IMR-90 (cell line): ENCODE data around the gene POLR1B. TPM values are rescaled to one million over a fixed set of nuclear protein-coding genes. Genes with fewer than 3 reads are reported as not detected.

Experiments
- ATAC-seq: fragments of 200-7000 bp; cut with Tn5 transposase; 2 replicates; pipeline ENCODE4 v1.9.1; 2020; ENCODE audit warnings: low read depth, mild to moderate bottlenecking, moderate library complexity
- BruUV-seq: library from RNA; stranded (reverse); fragments of 400-500 nt; replicated peaks from 2 replicates; lab custom pipeline; 2021; lab: Mats Ljungman, UMichigan
- CTCF ChIA-PET: fragments of 300-600 bp; formaldehyde crosslinking; extraction: SDS; loops from one replicate; lab custom pipeline; 2021; ENCODE audit warnings: antibody characterized with exemption; lab: Yijun Ruan, JAX
- POLR2A ChIA-PET: fragments of 300-600 bp; sonication (Branson Sonifier 250); formaldehyde crosslinking; loops from one replicate; lab custom pipeline; 2022; ENCODE audit warnings: antibody characterized with exemption; ENCODE audit not compliant: unreplicated experiment; lab: Charles Lee
- DNase-seq: peaks from one replicate; pipeline ENCODE4 v3.0.0; 2013
- H2AFZ ChIP-seq: replicated peaks from 2 replicates; pipeline ENCODE3; 2013; ENCODE audit warnings: low read length, mild to moderate bottlenecking; ENCODE audit not compliant: poor library complexity
- H2AK5ac ChIP-seq: 2 replicates; pipeline ENCODE4 v1.6.1; 2013; ENCODE audit warnings: low read depth, low read length, inconsistent platforms
- H2AK9ac ChIP-seq: replicated peaks from 2 replicates; pipeline ENCODE3; 2013; ENCODE audit warnings: mild to moderate bottlenecking, low read depth, low read length, moderate library complexity; ENCODE audit not compliant: poor library complexity
- H2BK120ac ChIP-seq: 2 replicates; pipeline ENCODE4 v1.6.1; 2013; ENCODE audit warnings: low read depth, low read length, inconsistent platforms
- H2BK15ac ChIP-seq: 3 replicates; pipeline ENCODE4 v1.6.1; 2013; ENCODE audit warnings: low read depth, low read length, inconsistent platforms
- H2BK20ac ChIP-seq: 2 replicates; pipeline ENCODE4 v1.6.1; 2013; ENCODE audit warnings: low read depth, mild to moderate bottlenecking, inconsistent platforms, low read length, moderate library complexity
- H2BK5ac ChIP-seq: 2 replicates; pipeline ENCODE4 v1.6.1; 2013; ENCODE audit warnings: mild to moderate bottlenecking, low read depth, low read length, inconsistent platforms; ENCODE audit not compliant: poor library complexity, severe bottlenecking
- H3K14ac ChIP-seq: replicated peaks from 2 replicates; pipeline ENCODE4 v1.6.1; 2013; ENCODE audit warnings: low read depth, low read length, inconsistent platforms
- H3K18ac ChIP-seq: 2 replicates; pipeline ENCODE4 v1.6.1; 2013; ENCODE audit warnings: low read depth, low read length, control low read depth
- H3K23ac ChIP-seq: 2 replicates; pipeline ENCODE4 v1.6.1; 2013; ENCODE audit warnings: low read depth, low read length, inconsistent platforms
- H3K27ac ChIP-seq: 2 replicates; pipeline ENCODE4 v1.5.1; 2013; ENCODE audit warnings: mild to moderate bottlenecking, control low read depth, low read length; ENCODE audit not compliant: insufficient read depth
- H3K27me3 ChIP-seq: 2 replicates; pipeline ENCODE4 v1.6.1; 2013; ENCODE audit warnings: low read length; ENCODE audit not compliant: control insufficient read depth, insufficient read depth
- H3K36me3 ChIP-seq: 2 replicates; pipeline ENCODE4 v1.6.1; 2013; ENCODE audit warnings: low read length, mixed read lengths; ENCODE audit not compliant: control insufficient read depth, insufficient read depth
- H3K4ac ChIP-seq: 2 replicates; pipeline ENCODE4 v1.6.1; 2013; ENCODE audit warnings: low read depth, low read length, inconsistent platforms
- H3K4me1 ChIP-seq: 2 replicates; pipeline ENCODE4 v1.6.1; 2013; ENCODE audit warnings: low read length, mixed read lengths; ENCODE audit not compliant: control insufficient read depth, insufficient read depth
- H3K4me2 ChIP-seq: 2 replicates; pipeline ENCODE4 v1.6.1; 2013; ENCODE audit warnings: low read depth, mild to moderate bottlenecking, control low read depth, low read length, moderate library complexity
- H3K4me3 ChIP-seq: 2 replicates; pipeline ENCODE4 v1.5.1; 2013; ENCODE audit warnings: low read depth, mild to moderate bottlenecking, control low read depth, low read length, moderate library complexity; ENCODE audit not compliant: insufficient read depth
- H3K56ac ChIP-seq: 2 replicates; pipeline ENCODE4 v1.6.1; 2013; ENCODE audit warnings: low read length, inconsistent platforms; ENCODE audit not compliant: insufficient read depth; ENCODE audit errors: extremely low read depth
- H3K79me1 ChIP-seq, 2 experiments: 2 replicates each; pipeline ENCODE4 v1.6.1; 2013; ENCODE audit warnings: low read length in 2 of 2, inconsistent platforms in 1 of 2, low read depth in 1 of 2
- H3K9ac ChIP-seq: 2 replicates; pipeline ENCODE4 v1.6.1; 2013; ENCODE audit warnings: low read depth, low read length, control low read depth
- H3K9me1 ChIP-seq: 2 replicates; pipeline ENCODE4 v1.6.1; 2013; ENCODE audit warnings: low read length, inconsistent platforms; ENCODE audit not compliant: insufficient read depth
- H3K9me3 ChIP-seq: 2 replicates; pipeline ENCODE4 v1.6.1; 2013; ENCODE audit warnings: low read length; ENCODE audit not compliant: control insufficient read depth, insufficient read depth
- H4K20me1 ChIP-seq: 2 replicates; pipeline ENCODE4 v1.6.1; 2013; ENCODE audit warnings: low read length, inconsistent platforms; ENCODE audit not compliant: insufficient read depth
- H4K5ac ChIP-seq: 2 replicates; pipeline ENCODE4 v1.6.1; 2013; ENCODE audit warnings: mild to moderate bottlenecking, low read depth, low read length, control low read depth
- H4K8ac ChIP-seq, 2 experiments: 2 replicates each; pipeline ENCODE4 v1.6.1; 2013; ENCODE audit warnings: low read depth in 2 of 2, low read length in 2 of 2, control low read depth in 1 of 2, inconsistent platforms in 1 of 2
- H4K91ac ChIP-seq: 2 replicates; pipeline ENCODE4 v1.6.1; 2013; ENCODE audit warnings: low read depth, low read length, inconsistent platforms; ENCODE audit not compliant: insufficient read depth
- CEBPB ChIP-seq: IDR thresholded peaks from 2 replicates; pipeline ENCODE4 v1.6.1; 2012; ENCODE audit warnings: low read depth, low read length, improper control_type of control experiment
- CHD1 ChIP-seq: IDR thresholded peaks from 2 replicates; pipeline ENCODE4 v1.6.1; 2012; ENCODE audit warnings: low read depth, low read length, improper control_type of control experiment
- RFX5 ChIP-seq: IDR thresholded peaks from 2 replicates; pipeline ENCODE4 v1.8.0; 2012; ENCODE audit warnings: low read depth, mild to moderate bottlenecking, low read length, moderate library complexity
- WGBS, 2 experiments: methylation state at CpG; one replicate each; pipeline versions ENCODE4 v1.1.5 to v1.1.7; 2013; ENCODE audit warnings: missing lambda C conversion rate in 2 of 2; ENCODE audit not compliant: insufficient read length in 1 of 2; ENCODE audit errors: extremely low coverage in 2 of 2; 5-methylcytosine and 5-hydroxymethylcytosine counted together
- dilution Hi-C: fragments of 300-500 bp; cut with HindIII; formaldehyde crosslinking; loops from one replicate; pipeline ENCODE4 v1.14.3; 2018; ENCODE audit warnings: low sequenced_read_pairs; ENCODE audit not compliant: unreplicated experiment
- in situ Hi-C: fragments of 300-500 bp; cut with MboI; formaldehyde crosslinking; loops from 3 replicates; pipeline ENCODE4 v1.14.3; 2019; ENCODE audit warnings: low sequenced_read_pairs, inconsistent platforms, mixed read lengths
- intact Hi-C: fragments of 100-400 bp; cut with micrococcal nuclease; formaldehyde crosslinking; loops from 2 replicates; pipeline ENCODE4 v1.10.0; 2022
- polyA plus RNA-seq, 3 experiments: library from polyadenylated mRNA; depleted of rRNA; stranded (reverse); fragments of >200 nt; gene quantifications; 2 replicates each; pipeline ENCODE4 v1.2.3, GENCODE V29; 2012; ENCODE audit warnings: low replicate concordance in 1 of 3
- total RNA-seq: library from RNA; depleted of rRNA; stranded (reverse); fragments of >200 nt; gene quantifications from 2 replicates; pipeline ENCODE4 v1.2.3, GENCODE V29; 2012

POLR1B gene
- total and polyA plus RNA-seq, 2 of the 4 experiments (the other 2 are of a cell fraction), result 10.5 to 24.6 TPM

GRCh38 chr2:112547333-112547732 lies 5.1 kb downstream of the POLR1B start:
- in situ Hi-C loops (no loop called here), intact Hi-C loops (no loop called here), dilution Hi-C loops (no loop called here)
- no CpG with 5 or more reads among the region's 4 CpGs for WGBS, 2 experiments
- no peak overlapping the region for H3K9ac ChIP-seq
- ChIA-PET POLR2A (no interaction called here), CTCF (interaction anchor here (0.6 kb wide), 1 partner anchor 28 kb away, joined by 6 read pairs; no protein-coding TSS in a partner anchor)
- no peak overlapping the region for H2BK120ac ChIP-seq
- no peak overlapping the region for H3K56ac ChIP-seq
- H3K27me3 ChIP-seq, result no peaks in the 10 kb centered on the region
- no peak overlapping the region for H2AFZ ChIP-seq
- H4K5ac ChIP-seq, result no peak overlapping the region
- 0 out of 2 replicates have a peak, but pooled peaks cover 2% of the 10 kb centered on the region for H3K9me1 ChIP-seq
- H3K4ac ChIP-seq, result no peak overlapping the region
- ATAC-seq, result peak; percentile 49; the same call in 1 of the 2 replicates
- no peak overlapping the region for H3K4me3 ChIP-seq
- H3K36me3 ChIP-seq, result peaks cover 11% of the 10 kb centered on the region
- no peak overlapping the region for H2AK5ac ChIP-seq
- DNase-seq, result peak; percentile 67
- no peak overlapping the region for H3K4me2 ChIP-seq
- no peak overlapping the region for H2BK20ac ChIP-seq
- no peaks in the 10 kb centered on the region for H4K20me1 ChIP-seq
- no peak overlapping the region for H2AK9ac ChIP-seq
- no peak for TF ChIP-seq CHD1
- TF ChIP-seq RFX5, result no peak
- TF ChIP-seq CEBPB, result peak; percentile 63
- H3K23ac ChIP-seq, result no peak overlapping the region
- H3K27ac ChIP-seq, result no peak overlapping the region
- no peak overlapping the region for H3K14ac ChIP-seq
- H2BK15ac ChIP-seq, result no peak overlapping the region
- H2BK5ac ChIP-seq, result no peak overlapping the region
- H4K8ac ChIP-seq, result no peak overlapping the region
- H3K79me1 ChIP-seq, result peaks cover 13 to 30% of the 10 kb centered on the region in 2 experiments
- no peak overlapping the region for H4K91ac ChIP-seq
- no peaks in the 10 kb centered on the region for H3K9me3 ChIP-seq
- H3K18ac ChIP-seq, result no peak overlapping the region
- no TSS peak for BruUV-seq
- H3K4me1 ChIP-seq, result no peaks in the 10 kb centered on the region
